Epithelial cell of proximal tubule (primary cell): Measurements from ENCODE around the gene OSBPL5. TPM values are rescaled to one million over a fixed set of nuclear protein-coding genes. Genes with fewer than 3 reads are reported as not detected.
A peak's percentile ranks its signal among the peaks of the same experiment; 100 is the strongest.

Experiments
- DNase-seq: peaks from one replicate; pipeline ENCODE4 v3.0.0-alpha.2; 2011; ENCODE audit warnings: low read depth
- H3K4me3 ChIP-seq: 2 replicates; pipeline ENCODE4 v1.5.1; 2011; ENCODE audit warnings: low read depth, mild to moderate bottlenecking, low read length
- CTCF ChIP-seq: conservative IDR thresholded peaks from 2 replicates; pipeline ENCODE4 v1.5.1; 2012; ENCODE audit warnings: low read depth, mild to moderate bottlenecking, low read length
- total RNA-seq: library from RNA; depleted of rRNA; stranded (reverse); fragments of >200 nt; gene quantifications from 2 replicates; pipeline ENCODE4 v1.2.3, GENCODE V29; 2015

Gene OSBPL5
- total RNA-seq, 1 donor from 2014 or later, result 25.3 TPM

- TF ChIP-seq CTCF, result no peak
These were observed 72.4 kb downstream of the OSBPL5 start for GRCh38 chr11:3092603-3093141.

DNA sequence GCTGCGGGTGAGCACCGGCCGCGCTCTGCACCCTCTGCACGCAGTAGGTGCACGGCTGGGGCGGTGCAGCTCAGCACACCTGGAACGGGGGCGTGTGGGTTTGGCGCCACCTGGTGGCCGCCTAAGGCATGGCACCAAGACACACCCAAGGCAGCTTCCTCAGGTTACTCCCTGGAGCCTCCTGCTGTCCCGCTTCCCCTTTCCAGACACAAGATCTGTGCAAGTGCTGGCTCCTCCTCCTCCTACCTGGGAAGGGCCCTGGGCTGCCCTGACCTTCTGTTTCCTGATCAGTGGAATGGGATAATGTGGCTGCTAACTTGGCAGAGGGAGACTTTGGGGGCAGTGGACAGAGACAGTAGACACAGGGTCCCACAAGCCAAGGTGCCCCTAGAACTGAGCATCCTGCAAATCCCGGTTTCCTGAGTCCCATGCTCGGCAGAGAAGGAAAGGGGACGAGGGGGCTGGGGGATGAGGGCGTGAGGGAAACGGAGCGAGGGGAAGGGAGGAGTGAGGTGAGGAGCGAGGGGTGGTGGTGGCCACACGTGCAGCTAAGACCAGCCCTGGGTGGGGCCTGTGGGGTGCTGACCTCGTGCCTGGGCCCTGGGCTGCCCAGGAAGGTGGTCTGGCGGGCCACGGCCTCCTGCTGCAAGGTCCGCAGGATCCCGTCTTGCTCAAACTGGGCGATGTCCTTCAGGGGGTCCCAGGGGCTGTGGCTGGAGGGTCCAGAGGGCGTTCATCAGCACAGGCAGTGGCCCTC is 73.1 kb downstream of the OSBPL5 start:
- TF ChIP-seq CTCF, result peak; percentile 96
- no peak overlapping the region for H3K4me3 ChIP-seq
- DNase-seq, result no peak

More at GRCh38 chr11:3092603-3093141, 72.4 kb downstream of the OSBPL5 start:
- DNase-seq, result no peak
- H3K4me3 ChIP-seq, result no peak overlapping the region

DNA sequence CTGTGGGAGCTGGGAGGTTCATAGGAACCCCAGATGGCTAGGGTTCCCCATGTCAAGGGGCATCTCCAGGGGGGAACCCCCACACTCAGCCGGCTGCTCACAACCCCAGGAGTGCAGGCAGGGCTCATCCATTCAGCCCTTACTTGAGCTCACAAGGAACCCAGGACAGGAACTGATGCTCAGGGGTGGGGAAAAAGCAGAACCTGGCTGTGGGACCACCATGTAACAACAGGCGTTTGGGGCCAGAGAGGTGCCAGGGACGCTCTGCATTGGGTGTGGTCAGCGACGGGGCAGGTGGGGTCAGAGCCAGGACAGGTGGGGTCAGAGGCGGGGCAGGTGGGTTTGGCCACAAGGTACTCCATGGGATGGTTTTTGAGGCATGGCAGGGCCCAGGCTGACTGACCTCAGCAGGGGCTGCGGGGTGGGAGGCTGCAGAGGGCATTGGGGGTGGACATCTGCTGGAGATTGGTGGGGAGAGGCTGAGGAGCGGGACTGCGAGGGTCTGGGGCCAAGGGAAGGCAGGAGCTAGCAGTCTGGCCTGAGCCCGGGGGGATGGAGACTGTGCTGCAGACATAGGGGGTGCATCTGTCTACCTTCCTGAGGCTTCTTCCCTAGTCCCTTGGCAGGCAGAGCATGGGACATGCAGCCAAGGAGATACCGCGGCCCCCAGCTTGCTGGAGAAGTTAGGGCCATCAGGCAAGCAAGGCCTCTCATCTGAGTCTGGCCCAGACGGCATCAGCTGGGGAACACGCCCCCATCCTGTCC is 73.8 kb downstream of the OSBPL5 start:
- no peak for DNase-seq
- no peak overlapping the region for H3K4me3 ChIP-seq
- no peak for TF ChIP-seq CTCF

- no peak for TF ChIP-seq CTCF
- H3K4me3 ChIP-seq, result no peak overlapping the region
- DNase-seq, result no peak
These were observed 74.8 kb downstream of the OSBPL5 start for GRCh38 chr11:3090096-3090901.

DNA sequence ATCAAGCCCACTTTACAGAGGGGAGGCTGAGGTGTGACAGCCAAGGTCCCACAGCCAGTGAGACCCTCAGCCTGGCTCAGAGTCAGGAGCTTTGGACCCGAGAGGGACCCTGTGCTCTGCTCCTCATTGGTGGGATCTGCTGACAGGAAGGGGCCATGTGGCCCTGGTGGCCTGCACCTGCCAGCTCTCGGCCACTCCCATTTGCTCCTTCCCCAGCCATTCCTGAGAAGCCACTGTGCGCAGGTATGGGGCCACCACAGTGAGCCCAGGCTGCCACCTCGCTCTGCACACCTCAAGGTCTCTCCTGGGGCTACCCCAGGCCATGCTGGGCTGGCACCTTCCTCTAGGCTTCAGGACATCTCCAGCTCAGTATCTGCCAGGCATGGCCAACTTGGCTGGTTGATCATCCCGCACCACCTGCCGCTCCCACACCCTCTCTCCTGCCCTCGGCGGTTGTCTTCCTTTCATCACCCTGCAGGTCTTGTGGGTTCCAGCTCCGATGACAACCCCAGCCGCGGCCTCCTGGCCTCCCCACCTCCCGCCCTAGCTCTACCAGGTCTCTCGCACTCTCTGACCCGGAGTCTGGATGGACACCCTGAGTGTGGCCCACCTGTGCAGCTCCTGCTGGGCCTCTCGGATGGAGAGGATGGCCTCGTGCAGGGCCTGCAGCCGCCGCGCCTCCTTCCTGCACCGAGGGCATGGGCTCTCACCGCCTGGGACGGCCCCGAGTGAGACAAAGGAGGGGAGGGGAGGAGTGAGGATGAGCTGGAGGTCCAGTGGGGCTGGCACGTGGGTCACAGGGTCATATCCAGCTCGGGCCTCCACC is 75.7 kb downstream of the OSBPL5 start:
- DNase-seq, result no peak
- no peak for TF ChIP-seq CTCF
- no peak overlapping the region for H3K4me3 ChIP-seq

GRCh38 chr11:3088806-3089205 is 76.3 kb downstream of the OSBPL5 start:
- no peak overlapping the region for H3K4me3 ChIP-seq
- DNase-seq, result no peak
- TF ChIP-seq CTCF, result no peak
